Tibial nerve (tissue), 4 donors: ENCODE results near the gene CTXND1. TPM values are rescaled to one million over a fixed set of nuclear protein-coding genes. Genes with fewer than 3 reads are reported as not detected.

ENCODE experiments used
- DNase-seq, 2 donors: peaks; one replicate each; pipeline ENCODE4 v3.0.0-alpha.2; 2019; ENCODE audit warnings: low spot score in 2 of 2
- H3K27ac ChIP-seq, 4 donors: fragments of 200-600 bp; sonication (generic) in 3 of 4; one replicate each; pipeline ENCODE4 v1.5.1; 2017 to 2019; ENCODE audit warnings: mild to moderate bottlenecking in 1 of 4
- H3K27me3 ChIP-seq, 2 donors: fragments of 200-600 bp; sonication (generic) in 1 of 2; one replicate each; pipeline versions ENCODE4 v1.5.1 to v1.6.0; 2017 to 2019
- H3K36me3 ChIP-seq, 3 donors: fragments of 200-600 bp; sonication (generic); one replicate each; pipeline ENCODE4 v1.5.1; 2018 to 2019
- H3K4me1 ChIP-seq, 4 donors: fragments of 200-600 bp; sonication (generic) in 3 of 4; one replicate each; pipeline ENCODE4 v1.5.1; 2017 to 2019
- H3K4me3 ChIP-seq, 4 donors: fragments of 200-600 bp; sonication (generic) in 3 of 4; one replicate each; pipeline ENCODE4 v1.5.1; 2017 to 2019; ENCODE audit warnings: mild to moderate bottlenecking in 1 of 4, moderate library complexity in 1 of 4
- H3K9me3 ChIP-seq, 4 donors: fragments of 200-600 bp; sonication (generic) in 3 of 4; one replicate each; pipeline ENCODE4 v1.5.1; 2017 to 2019
- CTCF ChIP-seq, 5 experiments: fragments of 200-600 bp in 3 of 5; fragments of 450-650 bp in 2 of 5; sonication (generic) in 3 of 5; IDR thresholded peaks; one replicate each; pipeline ENCODE4 v1.5.1; 2016 to 2019; ENCODE audit warnings: antibody characterized with exemption in 5 of 5, mild to moderate bottlenecking in 3 of 5, moderate library complexity in 2 of 5
- EP300 ChIP-seq, 2 donors: sonication (generic); formaldehyde crosslinking; IDR thresholded peaks; one replicate each; pipeline ENCODE4 v1.6.1; 2017; ENCODE audit warnings: antibody characterized with exemption in 2 of 2, mild to moderate bottlenecking in 1 of 2
- POLR2A ChIP-seq, 2 donors: fragments of 450-650 bp; IDR thresholded peaks; one replicate each; pipeline ENCODE4 v1.6.1; 2017; ENCODE audit warnings: antibody characterized with exemption in 2 of 2, mild to moderate bottlenecking in 2 of 2, moderate library complexity in 2 of 2
- WGBS, 2 donors: methylation state at CpG; one replicate each; pipeline ENCODE4 v1.1.5; 2018; 5-methylcytosine and 5-hydroxymethylcytosine counted together
- total RNA-seq, 4 donors: library from RNA; depleted of rRNA; stranded (reverse); fragments of >200 nt; gene quantifications; one replicate each; pipeline ENCODE4 v1.1.0, GENCODE V29; 2016

The CTXND1 gene
- total RNA-seq, 4 donors from 2014 or later = 1.8 to 3.7 (median 2.6) TPM

- TF ChIP-seq POLR2A (IDR thresholded peaks at IDR 0.05) (no peak), CTCF (IDR thresholded peaks at IDR 0.05) (no peak), EP300 (IDR thresholded peaks at IDR 0.05) (no peak)
- no peak for DNase-seq
- no peak overlapping the region for H3K4me3 ChIP-seq
- no peaks in the 10 kb centered on the region for H3K4me1 ChIP-seq
- H3K27me3 ChIP-seq = no peaks in the 10 kb centered on the region
- no peaks in the 10 kb centered on the region for H3K36me3 ChIP-seq
- 64 to 71% methylated on average over 3 of the region's 3 CpGs for WGBS, 2 donors
- peaks cover 0 to 5% (median 0%) of the 10 kb centered on the region in 4 donors for H3K9me3 ChIP-seq
- H3K27ac ChIP-seq = no peak overlapping the region
Measured at GRCh38 chr15:80275961-80276360, 23.9 kb upstream of the CTXND1 start.

DNA sequence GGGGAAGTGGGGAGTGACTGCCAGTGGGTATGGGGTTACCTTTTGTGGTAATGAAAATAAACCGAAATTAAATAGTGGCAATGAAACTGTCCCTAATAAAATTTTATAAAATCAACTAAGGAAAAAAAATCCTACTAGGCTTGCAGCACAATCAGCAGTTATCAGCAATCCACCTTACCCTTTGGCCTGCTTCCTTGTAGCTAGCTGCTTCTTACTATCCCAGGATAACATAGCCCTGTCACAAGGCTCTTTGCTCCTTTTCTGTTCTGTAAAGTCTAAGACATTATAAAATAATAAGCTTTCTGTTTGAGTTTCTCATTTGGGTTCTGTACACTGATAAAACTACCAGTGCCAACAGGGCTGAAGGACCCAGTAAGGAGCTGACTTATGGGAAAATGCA lies 23.0 kb upstream of the CTXND1 start:
- no peak overlapping the region for H3K27ac ChIP-seq

DNA sequence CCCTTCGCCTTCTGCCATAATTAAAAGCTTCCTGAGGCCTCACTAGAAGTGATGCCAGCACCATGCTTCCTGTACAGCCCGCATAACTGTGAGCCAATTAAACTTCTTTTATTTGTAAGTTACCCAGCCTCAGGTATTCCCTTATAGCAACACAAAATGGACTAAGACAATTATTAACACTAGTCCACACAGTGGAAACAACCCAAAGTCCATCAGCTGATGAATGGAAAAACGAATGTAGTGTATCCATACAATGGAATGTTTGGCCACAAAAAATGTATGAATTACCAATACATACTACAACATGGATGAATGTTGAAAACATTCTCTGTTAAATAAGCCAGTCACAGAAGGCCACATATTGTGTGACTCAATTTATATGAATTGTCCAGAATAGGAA lies 22.5 kb upstream of the CTXND1 start:
- peaks cover 0 to 5% (median 0%) of the 10 kb centered on the region in 4 donors for H3K9me3 ChIP-seq
- no peaks in the 10 kb centered on the region for H3K27me3 ChIP-seq
- no peak for TF ChIP-seq CTCF (IDR thresholded peaks at IDR 0.05)
- TF ChIP-seq EP300 (IDR thresholded peaks at IDR 0.05) = no peak
- no peak for TF ChIP-seq POLR2A (IDR thresholded peaks at IDR 0.05)
- no peak for DNase-seq
- WGBS, 2 donors = 65 to 68% methylated on average over 3 of the region's 3 CpGs
- H3K27ac ChIP-seq = no peak overlapping the region
- no peak overlapping the region for H3K4me3 ChIP-seq
- no peaks in the 10 kb centered on the region for H3K4me1 ChIP-seq
- H3K36me3 ChIP-seq = no peaks in the 10 kb centered on the region

More for the DNA sequence above, 23.0 kb upstream of the CTXND1 start:
- Histone ChIP-seq H3K36me3 (no peaks in the 10 kb centered on the region), H3K4me3 (no peak overlapping the region), H3K27me3 (no peaks in the 10 kb centered on the region), H3K9me3 (peaks cover 0 to 5% (median 0%) of the 10 kb centered on the region in 4 donors), H3K4me1 (no peaks in the 10 kb centered on the region)
- WGBS, 2 donors = 88% methylated on average over 1 of the region's 1 CpG
- DNase-seq = no peak
- TF ChIP-seq POLR2A (IDR thresholded peaks at IDR 0.05) (no peak), EP300 (IDR thresholded peaks at IDR 0.05) (no peak), CTCF (IDR thresholded peaks at IDR 0.05) (no peak)

DNA sequence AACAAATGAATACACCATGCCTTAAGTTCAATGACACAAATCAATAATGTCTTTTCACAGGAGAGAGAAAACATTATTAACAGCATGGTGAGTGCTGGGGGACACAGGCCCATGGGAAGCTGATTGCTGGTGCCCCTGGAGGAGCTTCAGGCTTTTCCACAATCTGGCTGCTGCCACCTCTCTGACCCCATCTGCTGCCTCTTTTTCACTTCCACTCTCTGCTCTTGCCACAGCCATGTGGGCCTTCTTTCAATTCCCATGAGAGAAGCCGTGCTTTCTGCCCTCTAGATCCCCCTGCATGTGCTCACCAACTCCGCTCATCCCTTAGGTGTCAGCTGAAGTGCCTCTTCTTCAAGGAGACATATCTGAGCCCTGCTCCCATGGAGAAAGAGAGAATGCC lies 21.0 kb upstream of the CTXND1 start:
- TF ChIP-seq EP300 (IDR thresholded peaks at IDR 0.05) = no peak
- TF ChIP-seq POLR2A (IDR thresholded peaks at IDR 0.05) = no peak
- no peak for TF ChIP-seq CTCF (IDR thresholded peaks at IDR 0.05)
- Histone ChIP-seq H3K27ac (no peak overlapping the region), H3K4me3 (no peak overlapping the region), H3K9me3 (peaks cover 0 to 5% (median 0%) of the 10 kb centered on the region in 4 donors), H3K4me1 (no peaks in the 10 kb centered on the region), H3K36me3 (no peaks in the 10 kb centered on the region), H3K27me3 (no peaks in the 10 kb centered on the region)
- WGBS, 2 donors = 79 to 81% methylated on average over 2 of the region's 2 CpGs
- no peak for DNase-seq

DNA sequence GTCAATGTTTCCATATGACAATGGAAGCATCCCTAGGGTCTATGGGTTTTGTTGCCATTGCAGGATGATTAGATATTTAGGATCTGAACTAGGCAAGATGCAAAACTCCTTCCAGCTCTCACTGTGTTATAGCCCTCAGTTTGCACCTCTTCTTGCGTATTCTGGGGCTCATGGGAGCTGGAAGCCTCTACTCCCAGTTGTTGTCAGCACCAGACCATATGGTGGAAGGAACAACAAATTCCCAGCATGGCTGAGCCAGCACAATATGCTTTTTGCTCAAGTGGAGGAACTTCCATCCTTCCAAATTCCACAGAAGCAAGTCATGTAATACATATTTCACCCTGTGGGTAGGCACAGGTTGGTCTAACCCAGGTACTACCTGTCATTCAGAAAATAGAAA lies 18.5 kb upstream of the CTXND1 start:
- no peaks in the 10 kb centered on the region for H3K4me1 ChIP-seq
- peaks cover 0 to 4% (median 0%) of the 10 kb centered on the region in 4 donors for H3K9me3 ChIP-seq
- H3K36me3 ChIP-seq = no peaks in the 10 kb centered on the region
- H3K4me3 ChIP-seq = no peak overlapping the region
- DNase-seq = no peak
- no peak overlapping the region for H3K27ac ChIP-seq
- 67 to 86% methylated on average over 1 of the region's 1 CpG for WGBS, 2 donors
- no peaks in the 10 kb centered on the region for H3K27me3 ChIP-seq
- TF ChIP-seq CTCF (IDR thresholded peaks at IDR 0.05) = no peak
- no peak for TF ChIP-seq EP300 (IDR thresholded peaks at IDR 0.05)
- no peak for TF ChIP-seq POLR2A (IDR thresholded peaks at IDR 0.05)
